GM12864 (cell line): ENCODE data around the gene LRRC47.

Experiments used
- DNase-seq: peaks from one replicate; pipeline ENCODE4 v3.0.0-alpha.2; 2011; ENCODE audit warnings: low read depth
- H3K4me3 ChIP-seq: 2 replicates; pipeline ENCODE4 v1.5.1; 2011; ENCODE audit warnings: mild to moderate bottlenecking, low read depth, low read length, control low read depth
- CTCF ChIP-seq: IDR thresholded peaks from 2 replicates; pipeline ENCODE4 v1.5.1; 2011; ENCODE audit warnings: low read depth, mild to moderate bottlenecking, moderate library complexity, low read length, control low read depth, inconsistent platforms; ENCODE audit errors: missing control alignments

The LRRC47 gene

DNA sequence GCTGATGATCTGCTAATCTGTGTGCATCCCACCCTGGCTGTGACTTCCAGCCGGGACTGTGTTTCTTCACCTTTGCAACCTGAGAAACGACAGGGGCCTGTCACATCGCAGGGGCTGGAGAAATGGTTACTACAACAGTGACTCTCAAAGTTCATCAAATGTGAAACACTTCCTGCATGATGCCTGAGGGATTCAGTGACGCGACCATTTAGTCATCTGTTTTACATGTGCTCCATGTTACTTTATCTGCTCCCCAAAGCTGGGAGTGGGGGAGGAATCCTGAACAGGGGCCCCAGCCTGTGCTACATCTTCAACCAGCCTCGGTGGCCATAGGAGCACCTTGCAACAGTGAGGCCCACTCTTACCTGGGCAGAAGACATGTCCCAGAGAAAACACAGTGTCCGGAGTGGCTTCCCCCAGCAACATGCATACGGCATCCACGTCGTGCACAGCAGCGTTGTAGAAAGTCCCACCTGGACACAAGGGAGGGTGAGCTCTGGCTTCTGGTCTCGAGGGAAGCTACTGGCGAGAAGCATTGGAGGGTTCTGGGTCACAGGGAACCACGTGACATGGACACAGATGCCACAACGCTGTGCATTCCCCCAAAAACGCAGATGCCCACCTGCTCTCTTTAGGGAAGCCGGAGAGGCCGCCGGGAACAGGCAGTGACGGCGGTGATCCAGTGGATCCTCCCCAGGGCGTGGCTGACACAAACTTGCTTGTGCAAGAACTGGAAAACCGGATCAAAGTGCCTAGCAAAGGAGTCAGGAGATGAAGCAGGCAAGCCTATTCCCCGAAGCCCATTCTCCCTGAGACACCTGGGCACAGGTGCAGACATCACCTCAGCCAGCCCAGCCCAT is 53.6 kb downstream of the LRRC47 start:
- no peak for DNase-seq
- no peak for TF ChIP-seq CTCF
- H3K4me3 ChIP-seq: no peak overlapping the region

DNA sequence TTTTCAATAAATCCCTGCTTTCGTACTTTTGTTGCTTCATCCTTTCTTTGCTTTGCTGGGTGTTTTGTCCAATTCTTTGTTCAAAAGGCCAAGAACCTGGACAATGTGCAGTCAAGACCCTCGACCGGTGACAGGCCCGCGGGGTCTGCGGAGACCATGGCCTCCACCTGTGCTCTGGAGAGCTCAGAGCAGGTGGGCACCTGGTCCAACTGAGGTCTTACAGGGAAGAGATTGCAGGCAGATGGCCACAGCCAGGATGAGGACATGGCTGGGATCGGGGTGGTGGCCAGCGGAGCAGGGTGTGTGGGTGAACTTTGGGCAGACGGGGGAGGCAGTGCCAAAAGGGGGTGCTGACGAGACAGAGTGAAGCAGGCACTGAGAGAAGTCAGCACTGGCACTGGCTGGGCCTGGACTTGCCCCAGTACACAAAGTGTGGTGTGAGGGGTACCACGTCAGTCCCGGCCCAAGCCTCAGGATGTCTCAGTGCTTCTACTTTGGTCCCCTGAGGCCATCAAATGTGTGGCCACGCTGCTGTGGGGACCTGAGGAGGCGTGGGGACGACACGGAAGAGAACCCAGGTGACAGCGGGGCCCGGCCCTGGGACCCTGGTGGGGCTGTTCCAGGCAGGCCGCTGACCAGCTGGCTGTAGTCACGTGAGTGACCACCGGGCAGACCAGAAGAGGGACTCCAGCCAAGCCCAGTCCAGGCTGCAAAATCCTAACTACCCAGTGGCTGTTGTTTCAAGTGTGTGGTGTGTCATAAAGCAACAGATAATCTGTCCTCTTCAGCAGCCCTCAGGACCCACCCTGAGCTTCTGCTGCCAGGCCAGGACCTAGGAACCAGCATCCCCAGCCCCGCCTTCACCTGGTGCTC is 54.5 kb downstream of the LRRC47 start:
- TF ChIP-seq CTCF: no peak
- no peak for DNase-seq
- no peak overlapping the region for H3K4me3 ChIP-seq

DNA sequence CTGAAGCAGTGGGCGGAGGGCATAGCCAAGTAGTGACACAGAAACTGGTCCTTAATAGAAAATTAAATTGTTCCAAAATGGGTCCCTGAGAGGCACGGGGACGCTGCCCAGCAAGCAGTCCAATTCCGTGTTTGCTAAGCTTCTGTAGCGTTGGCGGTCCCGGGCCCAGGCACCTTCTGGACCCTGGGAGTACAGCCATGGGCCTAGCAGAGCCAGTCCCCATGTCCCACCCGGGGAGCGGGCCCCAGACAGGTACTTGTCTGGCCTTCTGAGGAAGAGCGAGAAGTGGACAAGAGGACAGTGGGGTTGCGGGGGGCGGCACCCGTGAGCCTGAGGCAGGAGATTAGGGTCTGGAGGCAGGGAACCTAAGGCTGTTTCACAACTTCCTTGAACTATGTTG is 55.5 kb downstream of the LRRC47 start:
- DNase-seq: no peak
- TF ChIP-seq CTCF: no peak
- no peak overlapping the region for H3K4me3 ChIP-seq

GRCh38 chr1:3740042-3740441 is 56.3 kb downstream of the LRRC47 start:
- DNase-seq: no peak

DNA sequence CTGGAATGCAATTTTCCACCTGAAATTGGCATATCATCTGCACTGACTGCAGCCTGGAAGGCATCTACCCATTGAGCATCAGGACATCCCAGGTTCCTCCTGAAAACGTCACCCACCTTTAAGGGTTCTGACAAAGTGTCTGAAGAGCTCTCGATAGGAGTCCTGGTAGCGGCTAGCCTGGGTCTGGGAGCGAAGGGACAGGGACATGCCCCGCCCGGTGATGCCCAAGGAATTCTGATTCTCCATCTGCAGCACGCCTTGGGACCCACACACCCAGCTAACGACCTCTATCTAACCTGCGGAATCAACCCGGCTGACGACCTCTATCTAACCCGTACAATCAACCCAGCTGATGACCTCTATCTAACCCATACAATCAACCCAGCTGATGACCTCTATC is 57.4 kb downstream of the LRRC47 start:
- H3K4me3 ChIP-seq: no peak overlapping the region
- TF ChIP-seq CTCF: no peak
- no peak for DNase-seq

More at GRCh38 chr1:3740042-3740441, 56.3 kb downstream of the LRRC47 start:
- H3K4me3 ChIP-seq: no peak overlapping the region
- TF ChIP-seq CTCF: no peak

DNA sequence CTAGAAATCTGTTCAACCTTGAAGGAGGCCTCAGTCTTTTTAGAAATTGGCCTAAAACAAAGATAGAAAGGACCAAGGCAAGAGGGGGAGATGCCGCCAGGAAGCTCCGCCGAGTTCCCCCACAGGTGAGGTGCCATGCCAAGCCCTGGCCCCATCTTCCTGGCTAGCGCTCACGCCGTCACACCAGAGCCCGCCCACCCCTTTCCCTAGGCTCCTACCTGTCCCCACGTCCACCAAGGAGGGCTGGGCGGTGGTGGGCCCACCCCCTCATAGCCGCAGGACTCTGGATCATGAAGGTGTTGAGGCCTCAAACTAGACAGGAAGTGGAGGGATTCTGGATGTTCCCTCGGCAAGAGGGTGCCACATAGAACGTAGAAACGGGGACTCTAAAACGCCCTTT is 59.6 kb downstream of the LRRC47 start:
- DNase-seq: no peak
- H3K4me3 ChIP-seq: no peak overlapping the region
- TF ChIP-seq CTCF: no peak
